BLaER1 treated with 17β-estradiol and CSF1 and Interleukin-3, amounts not matched to agents 10 nM and 100 nM (cell line): ENCODE data around the gene ANXA3.

Source experiments
- H3K27ac ChIP-seq, 11 experiments: shearing (Covaris generic); formaldehyde crosslinking; 2 replicates each; pipeline ENCODE4 v1.8.1; 2022
- H3K27me3 ChIP-seq, 11 experiments: shearing (Covaris generic); formaldehyde crosslinking; 2 replicates each; pipeline ENCODE4 v1.8.1; 2022
- H3K36me3 ChIP-seq, 11 experiments: shearing (Covaris generic); formaldehyde crosslinking; 2 replicates each; pipeline ENCODE4 v1.8.1; 2022
- H3K4me1 ChIP-seq, 10 experiments: shearing (Covaris generic); formaldehyde crosslinking; 2 replicates each; pipeline ENCODE4 v1.8.1; 2022
- H3K4me2 ChIP-seq, 11 experiments: shearing (Covaris generic); formaldehyde crosslinking; 2 replicates each; pipeline ENCODE4 v1.8.1; 2022
- H3K4me3 ChIP-seq, 10 experiments: shearing (Covaris generic); formaldehyde crosslinking; 2 replicates each; pipeline ENCODE4 v1.8.1; 2022
- H3K9ac ChIP-seq, 11 experiments: shearing (Covaris generic); formaldehyde crosslinking; 2 replicates each; pipeline ENCODE4 v1.8.1; 2022
- H3K9me3 ChIP-seq, 11 experiments: shearing (Covaris generic); formaldehyde crosslinking; replicated peaks in 1 of 11; 2 replicates each; pipeline ENCODE4 v1.8.1; 2022
- H4K20me1 ChIP-seq, 11 experiments: shearing (Covaris generic); formaldehyde crosslinking; 2 replicates each; pipeline ENCODE4 v1.8.1; 2022
- Cebpa-rat ChIP-seq, 11 experiments: shearing (Covaris generic); IDR thresholded peaks; 2 replicates each; pipeline ENCODE4 v1.8.1; 2022

Gene ANXA3

GRCh38 chr4:78552389-78553042 is 946 bp downstream of the ANXA3 start:
- 0 out of 22 replicates have a peak, but pooled peaks of 1 of the 11 experiments have one; percentile 8 for TF ChIP-seq Cebpa-rat (IDR thresholded peaks at IDR 0.05)
- H3K9ac ChIP-seq, result no peak overlapping the region
- no peaks in the 10 kb centered on the region for H4K20me1 ChIP-seq
- no peak overlapping the region for H3K27ac ChIP-seq
- H3K27me3 ChIP-seq, result peaks cover 21 to 39% (median 32%) of the 10 kb centered on the region in 11 experiments
- H3K4me1 ChIP-seq, result peaks cover 10 to 18% (median 17%) of the 10 kb centered on the region in 10 experiments; a peak in 17 of 20 replicates
- H3K9me3 ChIP-seq, result peaks cover 8 to 23% (median 17%) of the 10 kb centered on the region in 11 experiments
- no peaks in the 10 kb centered on the region for H3K36me3 ChIP-seq
- H3K4me3 ChIP-seq, result peak overlapping the region in 4 of 10 experiments; percentile 36 to 66 (median 54); a peak in 6 of 20 replicates
- H3K4me2 ChIP-seq, result peak overlapping the region; percentile 5 to 84 (median 75); a peak in 19 of 22 replicates

DNA sequence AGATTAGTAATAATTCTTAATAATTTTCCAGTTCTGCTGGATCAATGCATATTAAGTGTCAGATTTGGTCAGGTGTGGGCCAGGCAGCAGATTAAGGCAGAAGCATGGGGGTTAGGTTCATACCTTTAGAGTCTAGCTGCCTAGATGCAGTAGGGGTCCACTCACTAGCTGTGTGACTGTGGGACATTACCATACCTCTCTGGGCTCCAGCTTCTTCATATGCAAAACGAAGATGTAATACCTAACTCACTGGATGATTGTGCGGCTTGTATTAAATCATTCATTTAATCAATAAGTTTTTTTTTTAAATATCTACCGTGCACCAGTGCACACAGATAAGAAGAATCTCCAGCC is 1.4 kb downstream of the ANXA3 start:
- Histone ChIP-seq H3K9me3 (peaks cover 8 to 20% (median 15%) of the 10 kb centered on the region in 11 experiments), H3K4me1 (peaks cover 10 to 18% (median 17%) of the 10 kb centered on the region in 10 experiments; a peak in 17 of 20 replicates), H3K36me3 (no peaks in the 10 kb centered on the region), H4K20me1 (no peaks in the 10 kb centered on the region), H3K27ac (no peak overlapping the region), H3K4me3 (no peak overlapping the region), H3K27me3 (peaks cover 21 to 39% (median 32%) of the 10 kb centered on the region in 11 experiments), H3K9ac (no peak overlapping the region), H3K4me2 (peak overlapping the region; percentile 5 to 83 (median 68); a peak in 14 of 22 replicates)
- TF ChIP-seq Cebpa-rat (IDR thresholded peaks at IDR 0.05), result 0 out of 22 replicates have a peak, but pooled peaks of 1 of the 11 experiments have one; percentile 2

DNA sequence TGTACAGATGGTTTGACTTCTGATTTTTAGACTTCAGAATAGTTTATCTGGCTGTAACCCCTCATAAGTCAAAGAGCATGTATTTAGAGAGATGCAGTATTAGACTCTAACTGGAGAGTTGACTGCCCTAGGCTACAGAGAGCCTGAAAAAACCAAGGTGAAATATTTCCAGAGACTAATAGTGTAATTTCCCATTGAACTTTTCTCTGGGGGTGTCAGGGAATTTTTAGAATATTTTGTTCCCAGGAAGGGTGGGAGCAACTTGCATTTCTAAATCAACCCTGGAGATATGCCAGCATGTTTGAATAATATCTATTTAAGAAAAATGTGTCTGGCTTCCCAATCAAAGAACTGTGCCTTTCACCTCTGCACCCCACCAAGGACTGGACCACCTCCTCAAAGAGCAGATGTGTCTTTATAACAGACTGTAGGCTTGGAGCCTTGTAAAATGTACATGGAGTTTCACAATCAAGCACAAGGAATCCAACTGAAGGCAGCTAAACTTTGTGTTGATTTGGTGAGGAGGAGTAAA is 2.0 kb downstream of the ANXA3 start:
- H3K4me3 ChIP-seq, result no peak overlapping the region
- H3K27me3 ChIP-seq, result peaks cover 21 to 39% (median 32%) of the 10 kb centered on the region in 11 experiments
- peaks cover 10 to 18% (median 17%) of the 10 kb centered on the region in 10 experiments; a peak in 17 of 20 replicates for H3K4me1 ChIP-seq
- H3K27ac ChIP-seq, result no peak overlapping the region
- peaks cover 8 to 19% (median 14%) of the 10 kb centered on the region in 11 experiments for H3K9me3 ChIP-seq
- H3K4me2 ChIP-seq, result no peak overlapping the region
- no peaks in the 10 kb centered on the region for H3K36me3 ChIP-seq
- no peak overlapping the region for H3K9ac ChIP-seq
- no peak for TF ChIP-seq Cebpa-rat (IDR thresholded peaks at IDR 0.05)
- H4K20me1 ChIP-seq, result no peaks in the 10 kb centered on the region

DNA sequence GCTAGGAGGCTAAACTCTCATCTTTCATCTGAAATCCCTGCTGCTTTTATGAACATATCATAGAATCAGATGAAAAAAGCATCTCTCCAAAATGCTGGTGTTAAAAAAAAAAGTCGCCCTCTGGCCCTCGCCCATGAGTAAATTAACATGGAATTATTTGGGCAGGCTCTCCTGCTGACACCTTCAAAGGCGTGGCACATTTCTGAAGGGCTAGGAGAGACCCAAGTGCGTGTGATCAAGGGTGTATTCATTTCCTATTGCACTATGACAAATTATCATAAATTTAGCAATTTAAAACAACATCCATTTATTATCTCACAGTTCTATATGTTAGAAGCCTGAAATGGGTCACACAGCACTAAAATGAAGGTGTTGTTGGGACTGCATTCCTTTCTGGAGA is 5.1 kb downstream of the ANXA3 start:
- no peak overlapping the region for H3K27ac ChIP-seq
- H3K9me3 ChIP-seq, result peaks cover 5 to 10% (median 6%) of the 10 kb centered on the region in 11 experiments
- H3K27me3 ChIP-seq, result peaks cover 9 to 22% (median 17%) of the 10 kb centered on the region in 11 experiments
- H3K4me2 ChIP-seq, result no peak overlapping the region
- H3K36me3 ChIP-seq, result no peaks in the 10 kb centered on the region
- TF ChIP-seq Cebpa-rat (IDR thresholded peaks at IDR 0.05), result no peak
- H3K9ac ChIP-seq, result no peak overlapping the region
- no peak overlapping the region for H3K4me3 ChIP-seq
- no peaks in the 10 kb centered on the region for H4K20me1 ChIP-seq
- peaks cover 10 to 17% (median 15%) of the 10 kb centered on the region in 10 experiments; a peak in 17 of 20 replicates for H3K4me1 ChIP-seq

DNA sequence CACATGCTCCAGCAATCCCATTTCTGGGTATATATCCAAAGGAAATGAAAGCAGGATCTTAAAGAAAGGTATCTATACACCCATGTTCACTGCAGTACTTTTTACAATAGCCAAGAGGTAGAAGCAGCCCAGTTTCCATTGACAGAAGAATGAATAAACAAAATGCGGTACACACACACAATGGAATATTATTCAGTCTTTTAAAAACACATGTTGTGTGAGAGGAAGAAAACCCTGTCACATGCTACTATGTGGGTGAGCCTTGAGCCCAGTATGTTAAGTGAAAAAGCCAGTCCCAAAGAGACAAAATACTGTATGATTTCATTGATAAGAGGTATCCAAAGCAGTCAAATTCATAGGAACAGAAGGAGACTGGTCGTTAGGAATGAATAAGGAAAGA is 6.3 kb downstream of the ANXA3 start:
- no peak for TF ChIP-seq Cebpa-rat (IDR thresholded peaks at IDR 0.05)
- Histone ChIP-seq H3K9ac (no peak overlapping the region), H3K27ac (no peak overlapping the region)

DNA sequence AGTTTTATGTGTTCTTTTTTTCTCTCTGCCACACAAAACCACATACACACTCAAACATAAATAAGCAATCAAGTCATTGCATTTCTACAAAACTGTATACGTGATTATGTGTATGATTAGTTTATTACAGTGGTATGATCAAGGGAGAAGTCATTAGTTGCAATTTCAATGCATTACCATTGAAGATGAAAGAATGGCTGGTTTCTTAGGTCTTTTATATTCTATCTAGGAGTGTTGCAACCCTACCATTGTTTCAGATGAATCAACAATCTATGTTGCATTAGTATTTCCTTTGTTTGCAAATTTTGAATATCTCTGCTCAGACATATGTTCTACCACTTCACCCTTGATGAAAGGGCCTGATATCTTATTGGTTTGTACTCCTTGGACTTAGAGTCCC is 6.8 kb downstream of the ANXA3 start:
- no peak overlapping the region for H3K4me2 ChIP-seq
- TF ChIP-seq Cebpa-rat (IDR thresholded peaks at IDR 0.05), result no peak
- peaks cover 0 to 5% (median 0%) of the 10 kb centered on the region in 11 experiments; a peak in 5 of 22 replicates for H3K27me3 ChIP-seq
- H3K4me1 ChIP-seq, result no peaks in the 10 kb centered on the region; a peak in 1 of 20 replicates
- no peaks in the 10 kb centered on the region for H3K36me3 ChIP-seq
- no peaks in the 10 kb centered on the region for H4K20me1 ChIP-seq
- H3K9me3 ChIP-seq, result no peaks in the 10 kb centered on the region
- H3K4me3 ChIP-seq, result no peak overlapping the region
- no peak overlapping the region for H3K9ac ChIP-seq
- no peak overlapping the region for H3K27ac ChIP-seq

More for the DNA sequence above, 6.3 kb downstream of the ANXA3 start:
- H4K20me1 ChIP-seq, result no peaks in the 10 kb centered on the region
- H3K4me3 ChIP-seq, result no peak overlapping the region
- no peaks in the 10 kb centered on the region for H3K36me3 ChIP-seq
- peaks cover 3 to 5% (median 3%) of the 10 kb centered on the region in 10 experiments; a peak in 13 of 20 replicates for H3K4me1 ChIP-seq
- H3K4me2 ChIP-seq, result no peak overlapping the region
- peaks cover 0 to 3% (median 0%) of the 10 kb centered on the region in 11 experiments; a peak in 1 of 22 replicates for H3K9me3 ChIP-seq
- peaks cover 0 to 10% (median 5%) of the 10 kb centered on the region in 11 experiments; a peak in 11 of 22 replicates for H3K27me3 ChIP-seq

- TF ChIP-seq Cebpa-rat (IDR thresholded peaks at IDR 0.05), result no peak
- no peaks in the 10 kb centered on the region for H3K36me3 ChIP-seq
- no peak overlapping the region for H3K4me3 ChIP-seq
- H3K27ac ChIP-seq, result no peak overlapping the region
- H3K4me1 ChIP-seq, result peaks cover 0 to 20% (median 14%) of the 10 kb centered on the region in 10 experiments; a peak in 13 of 20 replicates
- no peak overlapping the region for H3K4me2 ChIP-seq
- H3K9me3 ChIP-seq, result no peaks in the 10 kb centered on the region
- no peaks in the 10 kb centered on the region for H4K20me1 ChIP-seq
- no peaks in the 10 kb centered on the region for H3K27me3 ChIP-seq
- no peak overlapping the region for H3K9ac ChIP-seq
These were observed 8.9 kb downstream of the ANXA3 start for GRCh38 chr4:78560296-78560963.

DNA sequence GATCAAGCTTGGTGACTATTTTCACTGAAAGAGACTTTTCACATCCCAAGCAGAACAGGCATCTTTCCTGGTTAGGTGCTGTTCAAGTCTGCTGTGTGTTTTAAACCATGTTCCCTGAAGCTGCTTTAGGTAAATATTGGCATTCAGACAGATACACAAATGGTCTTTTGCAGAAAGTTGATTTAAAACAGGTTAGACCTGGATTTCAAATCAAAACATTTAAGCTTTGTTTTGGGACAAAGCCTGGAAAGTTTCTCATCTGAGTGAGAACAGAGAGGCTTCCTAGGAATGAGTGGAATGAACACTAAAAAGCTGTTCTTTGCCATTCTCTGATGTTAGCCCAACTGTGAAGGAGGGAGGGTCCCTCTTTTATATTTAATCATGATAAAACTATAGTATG is 10.1 kb downstream of the ANXA3 start:
- Histone ChIP-seq H3K4me3 (no peak overlapping the region), H3K36me3 (no peaks in the 10 kb centered on the region), H3K27me3 (no peaks in the 10 kb centered on the region), H3K9ac (no peak overlapping the region), H3K4me2 (no peak overlapping the region), H3K9me3 (no peaks in the 10 kb centered on the region), H4K20me1 (no peaks in the 10 kb centered on the region), H3K27ac (no peak overlapping the region), H3K4me1 (peaks cover 0 to 21% (median 14%) of the 10 kb centered on the region in 10 experiments; a peak in 13 of 20 replicates)
- no peak for TF ChIP-seq Cebpa-rat (IDR thresholded peaks at IDR 0.05)

GRCh38 chr4:78562687-78563086 is 11.1 kb downstream of the ANXA3 start:
- Histone ChIP-seq H3K9ac (no peak overlapping the region), H3K27me3 (no peaks in the 10 kb centered on the region), H3K4me3 (no peak overlapping the region), H3K9me3 (no peaks in the 10 kb centered on the region), H3K4me1 (peaks cover 0 to 21% (median 14%) of the 10 kb centered on the region in 10 experiments; a peak in 13 of 20 replicates), H4K20me1 (no peaks in the 10 kb centered on the region), H3K27ac (no peak overlapping the region), H3K4me2 (no peak overlapping the region), H3K36me3 (no peaks in the 10 kb centered on the region)
- TF ChIP-seq Cebpa-rat (IDR thresholded peaks at IDR 0.05), result no peak
